GM12878 (cell line): ENCODE measurements around the gene FNDC3A. TPM values are rescaled to one million over a fixed set of nuclear protein-coding genes. Genes with fewer than 3 reads are reported as not detected.

Source experiments
- ATAC-seq: fragments of 200-7000 bp; cut with Tn5 transposase; 3 replicates; pipeline ENCODE4 v1.9.1; 2020; ENCODE audit warnings: mild to moderate bottlenecking, moderate library complexity
- BruUV-seq: library from RNA; stranded (reverse); fragments of 400-500 nt; replicated peaks from 2 replicates; lab custom pipeline; 2021; lab: Mats Ljungman, UMichigan
- CTCF ChIA-PET: fragments of 300-600 bp; sonication (Branson Sonifier 250); formaldehyde crosslinking; extraction: SDS; loops from one replicate; lab custom pipeline; 2021; ENCODE audit warnings: inconsistent platforms; lab: Yijun Ruan, JAX
- POLR2A ChIA-PET: fragments of 350-600 bp; formaldehyde crosslinking; extraction: SDS; loops from one replicate; lab custom pipeline; 2021; ENCODE audit warnings: inconsistent platforms; lab: Charles Lee
- RAD21 ChIA-PET: fragments of 300-600 bp; sonication (Branson Sonifier 250); formaldehyde crosslinking; loops from one replicate; lab custom pipeline; 2023; ENCODE audit warnings: antibody characterized with exemption; ENCODE audit not compliant: unreplicated experiment; lab: Charles Lee
- SMC1A ChIA-PET: fragments of 300-600 bp; sonication (Branson Sonifier 250); formaldehyde crosslinking; loops from one replicate; lab custom pipeline; 2023; ENCODE audit not compliant: unreplicated experiment, uncharacterized antibody; lab: Charles Lee
- DNase-seq: peaks from one replicate; pipeline ENCODE4 v3.0.0-alpha.2; 2011; ENCODE audit warnings: low read depth, low spot score
- FAIRE-seq: peaks from 3 replicates; lab custom pipeline; 2011; peaks lifted over from hg19 to GRCh38; lab: Jason Lieb, UNC
- H2AFZ ChIP-seq: 2 replicates; pipeline ENCODE4 v1.6.0; 2011; ENCODE audit warnings: low read depth, low read length, control low read depth; ENCODE audit not compliant: control insufficient read depth
- H3K27ac ChIP-seq: 2 replicates; pipeline ENCODE4 v1.5.1; 2011; ENCODE audit warnings: control low read depth; ENCODE audit not compliant: control insufficient read depth, insufficient read depth
- H3K27me3 ChIP-seq, 2 experiments: replicated peaks in 1 of 2; 2 replicates each; pipeline versions ENCODE4 v1.6.0 to v1.6.1; 2011; ENCODE audit warnings: low read length in 1 of 2; ENCODE audit not compliant: control insufficient read depth in 2 of 2, insufficient read depth in 2 of 2
- H3K36me3 ChIP-seq, 2 experiments: 2 replicates each; pipeline ENCODE4 v1.5.1; 2011; ENCODE audit warnings: low read length in 1 of 2; ENCODE audit not compliant: control insufficient read depth in 2 of 2, insufficient read depth in 2 of 2
- H3K4me1 ChIP-seq: 2 replicates; pipeline ENCODE4 v1.6.1; 2011; ENCODE audit warnings: mild to moderate bottlenecking, low read length, moderate library complexity, mixed read lengths; ENCODE audit not compliant: control insufficient read depth, insufficient read depth
- H3K4me2 ChIP-seq: 2 replicates; pipeline ENCODE4 v1.6.0; 2011; ENCODE audit warnings: control low read depth; ENCODE audit not compliant: control insufficient read depth, insufficient read depth
- H3K4me3 ChIP-seq: fragments of 200-600 bp; sonication (generic); 2 replicates; pipeline ENCODE4 v1.5.1; 2016
- H3K79me2 ChIP-seq: 2 replicates; pipeline ENCODE4 v1.6.0; 2011; ENCODE audit warnings: low read length; ENCODE audit not compliant: control insufficient read depth, insufficient read depth
- H3K9ac ChIP-seq: 2 replicates; pipeline ENCODE4 v1.8.0; 2011; ENCODE audit warnings: low read length, control low read depth, mixed read lengths; ENCODE audit not compliant: control insufficient read depth, insufficient read depth
- H3K9me3 ChIP-seq: replicated peaks from 3 replicates; pipeline ENCODE4 v1.5.1; 2011; ENCODE audit warnings: mild to moderate bottlenecking, low read length; ENCODE audit not compliant: control insufficient read depth, insufficient read depth
- H4K20me1 ChIP-seq: 2 replicates; pipeline ENCODE4 v1.6.0; 2011; ENCODE audit not compliant: control insufficient read depth, insufficient read depth
- CEBPZ ChIP-seq: fragments of 150-350 bp; IDR thresholded peaks from 2 replicates; pipeline ENCODE4 v1.6.1; 2016; ENCODE audit warnings: low read depth, low read length
- KAT2A ChIP-seq: conservative IDR thresholded peaks from 2 replicates; pipeline ENCODE4 v1.6.1; 2011; ENCODE audit warnings: low read depth, low read length; ENCODE audit not compliant: control insufficient read depth
- PBX3 ChIP-seq: IDR thresholded peaks from 2 replicates; pipeline ENCODE4 v1.6.1; 2011; ENCODE audit warnings: mild to moderate bottlenecking, low read depth, low read length, moderate library complexity; ENCODE audit not compliant: insufficient replicate concordance
- SMAD1 ChIP-seq: fragments of 450-650 bp; IDR thresholded peaks from 2 replicates; pipeline ENCODE4 v1.6.1; 2018; ENCODE audit warnings: mild to moderate bottlenecking, low read depth; ENCODE audit not compliant: partially characterized antibody
- ZZZ3 ChIP-seq: IDR thresholded peaks from 2 replicates; pipeline ENCODE4 v1.6.1; 2011; ENCODE audit warnings: low read depth; ENCODE audit not compliant: control insufficient read depth, insufficient read length
- WGBS: methylation state at CpG from one replicate; pipeline ENCODE4 v1.1.6; 2016; ENCODE audit warnings: low lambda C conversion rate; ENCODE audit not compliant: insufficient replicate concordance, insufficient coverage; ENCODE audit errors: missing lambda C conversion rate; 5-methylcytosine and 5-hydroxymethylcytosine counted together
- in situ Hi-C: fragments of 300-500 bp; cut with MboI; formaldehyde crosslinking; loops from 9 replicates; pipeline ENCODE4 v1.14.3; 2018; ENCODE audit warnings: mixed read lengths
- intact Hi-C: fragments of 100-400 bp; cut with micrococcal nuclease; formaldehyde crosslinking; loops from one replicate; pipeline ENCODE4 v1.14.2; 2022; ENCODE audit not compliant: unreplicated experiment
- polyA plus RNA-seq, 11 experiments: library from polyadenylated mRNA; depleted of rRNA in 4 of 11; unstranded in 6 of 11; stranded (reverse) in 5 of 11; fragments of >200 nt; fragmentation: Nextera tagmentation in 4 of 11; fragmentation: Illumina TruSeq in 1 of 11; extraction: Ambion mirVana in 4 of 11; extraction: Trizol in 1 of 11; gene quantifications; 1 replicate in 1 of 11; 2 replicates in 10 of 11; pipeline versions ENCODE4 v1.2.1 to v1.2.3, GENCODE V29; 2011 to 2016; ENCODE audit warnings: inconsistent platforms in 2 of 11, missing spikeins in 2 of 11, low read depth in 1 of 11
- total RNA-seq, 4 experiments: library from RNA; depleted of rRNA in 3 of 4; stranded (reverse); fragments of >200 nt in 3 of 4; fragmentation: Illumina TruSeq in 1 of 4; extraction: Trizol in 1 of 4; gene quantifications; 2 replicates each; pipeline versions ENCODE4 v1.2.1 to v1.2.3, GENCODE V29; 2013 to 2021

Gene FNDC3A
- total and polyA plus RNA-seq, 10 of the 15 experiments (the other 5 are each of a cell fraction or from before 2014, with no cell fraction given): 6.3 to 46.4 (median 22.8) TPM

GRCh38 chr13:49234741-49235140, 259.0 kb downstream of the FNDC3A start:
- Histone ChIP-seq H3K27ac (no peak overlapping the region), H3K9ac (no peak overlapping the region), H3K79me2 (no peaks in the 10 kb centered on the region), H3K4me2 (no peak overlapping the region), H3K4me1 (no peaks in the 10 kb centered on the region), H3K4me3 (no peak overlapping the region), H3K36me3 (no peaks in the 10 kb centered on the region), H3K27me3 (no peaks in the 10 kb centered on the region; a peak in 1 of 4 replicates), H2AFZ (no peak overlapping the region), H3K9me3 (no peaks in the 10 kb centered on the region), H4K20me1 (no peaks in the 10 kb centered on the region)
- TF ChIP-seq KAT2A: no peak
- no peak for TF ChIP-seq SMAD1
- no peak for TF ChIP-seq PBX3
- TF ChIP-seq ZZZ3: no peak
- TF ChIP-seq CEBPZ: no peak
- no peak for FAIRE-seq
- DNase-seq: no peak
- ChIA-PET SMC1A (no interaction called here), CTCF (no interaction called here), RAD21 (no interaction called here), POLR2A (no interaction called here)
- WGBS: 72% methylated on average over 3 of the region's 3 CpGs
- in situ Hi-C loops: no loop called here
- no TSS peak for BruUV-seq
- ATAC-seq: no peak
- intact Hi-C loops: no loop called here
